ENCODE data around the gene RFPL1.

DNA sequence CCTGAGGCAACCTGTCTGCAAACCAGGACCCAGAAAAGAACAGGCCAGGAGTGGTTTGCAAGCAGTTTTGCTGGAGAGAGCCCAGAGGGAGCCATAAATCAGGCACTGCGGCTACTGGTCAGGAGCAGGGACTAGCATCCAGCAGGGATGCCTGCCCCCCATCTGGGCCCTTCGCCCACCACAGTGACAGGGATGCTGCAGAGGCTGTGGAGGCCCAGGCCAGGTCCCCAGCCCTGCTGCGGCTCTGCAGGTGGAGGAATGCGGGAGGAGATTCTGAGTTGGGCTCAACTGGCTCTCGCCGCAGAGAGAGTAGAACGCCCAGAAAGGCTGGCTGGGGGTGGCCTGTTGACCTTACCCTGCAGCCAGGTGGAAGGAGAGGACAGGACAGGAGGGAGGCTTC is 25.2 kb downstream of the RFPL1 start:
- TF ChIP-seq, protein P1, sequence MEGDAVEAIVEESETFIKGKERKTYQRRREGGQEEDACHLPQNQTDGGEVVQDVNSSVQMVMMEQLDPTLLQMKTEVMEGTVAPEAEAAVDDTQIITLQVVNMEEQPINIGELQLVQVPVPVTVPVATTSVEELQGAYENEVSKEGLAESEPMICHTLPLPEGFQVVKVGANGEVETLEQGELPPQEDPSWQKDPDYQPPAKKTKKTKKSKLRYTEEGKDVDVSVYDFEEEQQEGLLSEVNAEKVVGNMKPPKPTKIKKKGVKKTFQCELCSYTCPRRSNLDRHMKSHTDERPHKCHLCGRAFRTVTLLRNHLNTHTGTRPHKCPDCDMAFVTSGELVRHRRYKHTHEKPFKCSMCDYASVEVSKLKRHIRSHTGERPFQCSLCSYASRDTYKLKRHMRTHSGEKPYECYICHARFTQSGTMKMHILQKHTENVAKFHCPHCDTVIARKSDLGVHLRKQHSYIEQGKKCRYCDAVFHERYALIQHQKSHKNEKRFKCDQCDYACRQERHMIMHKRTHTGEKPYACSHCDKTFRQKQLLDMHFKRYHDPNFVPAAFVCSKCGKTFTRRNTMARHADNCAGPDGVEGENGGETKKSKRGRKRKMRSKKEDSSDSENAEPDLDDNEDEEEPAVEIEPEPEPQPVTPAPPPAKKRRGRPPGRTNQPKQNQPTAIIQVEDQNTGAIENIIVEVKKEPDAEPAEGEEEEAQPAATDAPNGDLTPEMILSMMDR (IDR thresholded peaks at IDR 0.05) = no peak
- no peak for TF ChIP-seq POLR2A (IDR thresholded peaks at IDR 0.05)
